Smooth muscle cell (in vitro differentiated cells): ENCODE measurements around the gene LUZP1. TPM values are rescaled to one million over a fixed set of nuclear protein-coding genes. Genes with fewer than 3 reads are reported as not detected.

Experiments used
- DNase-seq: peaks from one replicate; lab custom pipeline; 2025; ENCODE audit not compliant: unreplicated experiment; lab: John Stamatoyannopoulos, UW
- H2AFZ ChIP-seq: fragments of 200-600 bp; sonication (generic); 2 replicates; pipeline ENCODE4 v1.6.0; 2016; ENCODE audit warnings: antibody characterized with exemption, low read depth, mild to moderate bottlenecking
- H3F3A ChIP-seq: fragments of 200-600 bp; sonication (generic); 2 replicates; pipeline ENCODE4 v1.6.0; 2017; ENCODE audit warnings: antibody characterized with exemption, low read depth
- H3K27ac ChIP-seq: fragments of 200-600 bp; sonication (generic); 2 replicates; pipeline ENCODE4 v1.5.1; 2016; ENCODE audit warnings: low read depth, mild to moderate bottlenecking
- H3K27me3 ChIP-seq: fragments of 200-600 bp; sonication (generic); 2 replicates; pipeline ENCODE4 v1.6.1; 2016; ENCODE audit warnings: low read depth, mild to moderate bottlenecking
- H3K36me3 ChIP-seq: fragments of 200-600 bp; sonication (generic); 2 replicates; pipeline ENCODE4 v1.5.1; 2016; ENCODE audit warnings: low read depth
- H3K4me1 ChIP-seq: fragments of 200-600 bp; sonication (generic); 2 replicates; pipeline ENCODE4 v1.5.1; 2016; ENCODE audit warnings: low read depth
- H3K4me2 ChIP-seq: fragments of 200-600 bp; sonication (generic); 2 replicates; pipeline ENCODE4 v1.6.0; 2016; ENCODE audit warnings: mild to moderate bottlenecking
- H3K4me3 ChIP-seq: fragments of 200-600 bp; sonication (generic); 2 replicates; pipeline ENCODE4 v1.5.1; 2016; ENCODE audit warnings: mild to moderate bottlenecking
- H3K79me2 ChIP-seq: fragments of 200-600 bp; sonication (generic); 2 replicates; pipeline ENCODE4 v1.6.0; 2016; ENCODE audit warnings: low read depth, mild to moderate bottlenecking
- H3K9ac ChIP-seq: fragments of 200-600 bp; sonication (generic); 2 replicates; pipeline ENCODE4 v1.6.0; 2016; ENCODE audit warnings: low read depth
- H3K9me3 ChIP-seq: fragments of 200-600 bp; sonication (generic); replicated peaks from 2 replicates; pipeline ENCODE4 v1.5.1; 2016; ENCODE audit warnings: low read depth
- H4K20me1 ChIP-seq: fragments of 200-600 bp; sonication (generic); 2 replicates; pipeline ENCODE4 v1.6.0; 2016; ENCODE audit warnings: low read depth
- WGBS: methylation state at CpG from one replicate; pipeline ENCODE4 v1.1.7; 2016; ENCODE audit warnings: low lambda C conversion rate; 5-methylcytosine and 5-hydroxymethylcytosine counted together
- polyA plus RNA-seq: library from polyadenylated mRNA; unstranded; fragments of >200 nt; fragmentation: Nextera tagmentation; extraction: Ambion mirVana; gene quantifications from 2 replicates; pipeline ENCODE4 v1.2.1, GENCODE V29; 2016
- total RNA-seq: library from RNA; depleted of rRNA; stranded (reverse); fragments of >200 nt; gene quantifications from 2 replicates; pipeline ENCODE4 v1.2.3, GENCODE V29; 2014
- TF ChIP-seq, protein P1 (sequence below): fragments of 200-600 bp; sonication (generic); IDR thresholded peaks from 2 replicates; pipeline ENCODE4 v1.5.1; 2017; ENCODE audit warnings: borderline replicate concordance, mild to moderate bottlenecking, antibody characterized with exemption; ENCODE audit not compliant: insufficient read depth, poor library complexity, severe bottlenecking

The LUZP1 gene
- total and polyA plus RNA-seq, 2 experiments from 2014 or later, result 29.2 to 39.2 TPM

DNA sequence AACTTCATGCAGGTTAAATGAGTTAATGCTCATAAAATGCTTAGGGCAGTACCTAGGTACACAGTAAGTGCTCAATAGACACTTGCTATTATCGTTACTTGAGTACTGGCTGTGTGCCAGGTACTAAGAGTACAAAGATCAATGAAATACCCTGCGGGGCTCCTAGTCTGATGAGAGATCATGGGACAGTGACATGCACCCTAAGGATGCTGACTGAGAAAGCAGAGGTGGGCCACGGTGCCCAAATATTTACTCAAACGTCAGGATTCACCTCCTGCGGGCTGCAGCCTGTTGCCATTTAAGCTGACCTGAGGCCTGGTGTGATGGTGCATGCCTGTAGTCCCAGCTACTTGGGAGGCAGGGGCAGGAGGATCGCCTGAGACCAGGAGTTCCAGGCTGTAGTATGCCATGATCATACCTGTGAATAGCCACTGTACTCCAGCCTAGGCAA, 19.8 kb upstream of the LUZP1 start:
- TF ChIP-seq, protein P1, sequence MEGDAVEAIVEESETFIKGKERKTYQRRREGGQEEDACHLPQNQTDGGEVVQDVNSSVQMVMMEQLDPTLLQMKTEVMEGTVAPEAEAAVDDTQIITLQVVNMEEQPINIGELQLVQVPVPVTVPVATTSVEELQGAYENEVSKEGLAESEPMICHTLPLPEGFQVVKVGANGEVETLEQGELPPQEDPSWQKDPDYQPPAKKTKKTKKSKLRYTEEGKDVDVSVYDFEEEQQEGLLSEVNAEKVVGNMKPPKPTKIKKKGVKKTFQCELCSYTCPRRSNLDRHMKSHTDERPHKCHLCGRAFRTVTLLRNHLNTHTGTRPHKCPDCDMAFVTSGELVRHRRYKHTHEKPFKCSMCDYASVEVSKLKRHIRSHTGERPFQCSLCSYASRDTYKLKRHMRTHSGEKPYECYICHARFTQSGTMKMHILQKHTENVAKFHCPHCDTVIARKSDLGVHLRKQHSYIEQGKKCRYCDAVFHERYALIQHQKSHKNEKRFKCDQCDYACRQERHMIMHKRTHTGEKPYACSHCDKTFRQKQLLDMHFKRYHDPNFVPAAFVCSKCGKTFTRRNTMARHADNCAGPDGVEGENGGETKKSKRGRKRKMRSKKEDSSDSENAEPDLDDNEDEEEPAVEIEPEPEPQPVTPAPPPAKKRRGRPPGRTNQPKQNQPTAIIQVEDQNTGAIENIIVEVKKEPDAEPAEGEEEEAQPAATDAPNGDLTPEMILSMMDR, result no peak
- WGBS, result 82% methylated on average over 6 of the region's 6 CpGs
- no peak overlapping the region for H3K4me2 ChIP-seq
- H3F3A ChIP-seq, result no peaks in the 10 kb centered on the region
- no peaks in the 10 kb centered on the region for H4K20me1 ChIP-seq
- no peak overlapping the region for H3K4me3 ChIP-seq
- H2AFZ ChIP-seq, result no peak overlapping the region
- H3K36me3 ChIP-seq, result no peaks in the 10 kb centered on the region
- no peaks in the 10 kb centered on the region for H3K79me2 ChIP-seq
- no peak for DNase-seq
- no peaks in the 10 kb centered on the region for H3K27me3 ChIP-seq
- H3K9ac ChIP-seq, result peak overlapping the region; percentile 30
- no peaks in the 10 kb centered on the region for H3K4me1 ChIP-seq
- peak overlapping the region; percentile 88 for H3K27ac ChIP-seq
- no peaks in the 10 kb centered on the region for H3K9me3 ChIP-seq

DNA sequence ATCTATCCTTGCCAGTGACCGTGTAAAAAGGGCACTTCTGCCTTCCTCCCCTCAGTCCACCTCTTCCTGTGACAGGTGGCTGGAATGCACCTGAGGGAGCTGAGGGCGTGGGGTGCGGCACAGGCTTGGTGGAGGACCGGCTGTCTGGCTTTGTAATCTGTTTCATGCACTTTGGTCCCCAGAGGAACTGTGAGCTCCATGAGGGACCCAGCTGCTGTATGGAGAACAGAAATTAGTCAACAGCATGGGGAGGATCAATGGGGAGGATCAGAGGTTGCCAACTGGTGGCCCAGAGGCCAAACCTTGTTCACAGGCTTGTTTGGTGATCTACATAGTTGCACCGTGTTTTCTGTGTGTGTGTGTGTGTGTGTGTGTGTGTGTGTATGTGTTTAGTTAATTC, 19.0 kb upstream of the LUZP1 start:
- 63% methylated on average over 5 of the region's 5 CpGs for WGBS
- no peaks in the 10 kb centered on the region for H3K27me3 ChIP-seq
- H2AFZ ChIP-seq, result no peak overlapping the region
- no peaks in the 10 kb centered on the region for H3K9me3 ChIP-seq
- no peak overlapping the region for H3K27ac ChIP-seq
- no peak overlapping the region for H3K4me2 ChIP-seq
- TF ChIP-seq, protein P1, result no peak
- H3K79me2 ChIP-seq, result no peaks in the 10 kb centered on the region
- H3K4me1 ChIP-seq, result no peaks in the 10 kb centered on the region
- DNase-seq, result no peak
- H3K36me3 ChIP-seq, result no peaks in the 10 kb centered on the region
- H3K4me3 ChIP-seq, result no peak overlapping the region
- H3K9ac ChIP-seq, result no peak overlapping the region
- no peaks in the 10 kb centered on the region for H3F3A ChIP-seq
- no peaks in the 10 kb centered on the region for H4K20me1 ChIP-seq

DNA sequence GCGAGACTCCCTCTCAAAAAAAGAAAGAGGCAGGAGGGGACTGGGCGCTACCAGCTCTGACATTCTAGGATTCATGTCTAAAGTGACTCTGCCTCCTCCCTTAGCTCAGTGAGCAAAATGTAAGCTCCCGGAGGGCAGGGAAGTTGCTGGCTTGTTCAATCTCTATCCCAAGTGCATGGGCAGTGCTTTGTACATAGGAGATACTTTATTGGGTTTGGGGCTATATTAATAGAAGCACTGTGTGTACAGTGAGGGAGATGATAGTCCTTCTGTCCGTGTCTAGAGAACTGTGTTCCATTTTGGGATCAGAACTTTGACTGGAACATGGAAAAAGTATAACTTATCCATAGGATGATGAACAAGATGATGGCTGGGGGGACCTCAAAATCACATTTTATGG, 16.7 kb upstream of the LUZP1 start:
- 65% methylated on average over 4 of the region's 4 CpGs for WGBS
- H3K4me2 ChIP-seq, result no peak overlapping the region
- H3K79me2 ChIP-seq, result no peaks in the 10 kb centered on the region
- TF ChIP-seq, protein P1, result no peak
- H3K4me3 ChIP-seq, result no peak overlapping the region
- H3K9ac ChIP-seq, result no peak overlapping the region
- H4K20me1 ChIP-seq, result no peaks in the 10 kb centered on the region
- no peak for DNase-seq
- H3K9me3 ChIP-seq, result no peaks in the 10 kb centered on the region
- no peaks in the 10 kb centered on the region for H3K27me3 ChIP-seq
- no peaks in the 10 kb centered on the region for H3K36me3 ChIP-seq
- no peak overlapping the region for H3K27ac ChIP-seq
- H2AFZ ChIP-seq, result no peak overlapping the region
- H3F3A ChIP-seq, result no peaks in the 10 kb centered on the region
- no peaks in the 10 kb centered on the region for H3K4me1 ChIP-seq

DNA sequence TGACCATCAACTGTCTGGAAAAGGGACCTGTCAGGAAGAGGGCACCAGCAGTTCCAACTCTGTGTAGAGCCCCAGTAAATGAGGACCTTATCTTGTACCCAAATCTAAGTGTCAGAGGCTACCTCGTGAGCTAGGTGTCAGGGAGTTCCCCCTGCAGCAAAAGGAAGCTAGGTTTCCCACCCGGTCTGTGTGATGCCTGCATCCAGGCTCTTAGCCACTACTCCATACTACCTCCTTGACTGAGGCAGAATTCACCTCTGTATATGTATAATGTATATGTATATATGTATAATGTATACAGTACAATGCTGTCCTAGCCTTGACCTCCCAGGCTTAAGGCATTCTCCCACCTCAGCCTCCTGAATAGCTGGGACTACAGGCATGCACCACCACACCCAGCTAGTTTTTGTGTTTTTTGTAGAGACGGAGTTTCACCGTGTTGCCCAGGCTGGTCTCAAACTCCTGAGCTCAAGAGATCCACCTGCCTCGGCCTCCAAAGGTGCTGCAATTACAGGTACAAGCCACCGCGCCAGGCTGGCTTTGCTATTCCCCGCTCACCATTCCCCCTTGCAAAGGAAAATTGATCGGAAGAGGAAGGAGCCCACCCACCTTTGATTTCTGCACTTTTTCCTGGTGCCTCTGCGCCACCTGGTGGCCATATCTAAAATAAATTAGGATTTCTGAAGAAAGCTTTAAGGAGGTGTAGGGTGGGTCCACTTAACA, 15.7 kb upstream of the LUZP1 start:
- Histone ChIP-seq H3F3A (no peaks in the 10 kb centered on the region), H3K36me3 (no peaks in the 10 kb centered on the region), H2AFZ (no peak overlapping the region), H3K27me3 (no peaks in the 10 kb centered on the region), H3K9ac (no peak overlapping the region), H3K79me2 (no peaks in the 10 kb centered on the region), H3K4me3 (peak overlapping the region; percentile 39), H4K20me1 (no peaks in the 10 kb centered on the region), H3K4me2 (peak overlapping the region; percentile 89), H3K9me3 (no peaks in the 10 kb centered on the region), H3K4me1 (no peaks in the 10 kb centered on the region), H3K27ac (no peak overlapping the region)
- no peak for DNase-seq
- TF ChIP-seq, protein P1, result peak; percentile 91
- WGBS, result 22% methylated on average over 10 of the region's 10 CpGs
